ENCODE results near the gene AP3S1. TPM values are rescaled to one million over a fixed set of nuclear protein-coding genes. Genes with fewer than 3 reads are reported as not detected.

Gene AP3S1
- total RNA-seq, 1 experiment from 2014 or later = 60.8 TPM

GRCh38 chr5:115818821-115819220, 22.9 kb upstream of the AP3S1 start:
- Mint-ChIP-seq H3K4me1 (peaks cover 21% of the 10 kb centered on the region), H3K4me3 (no peak overlapping the region), H3K9me3 (peaks cover 5% of the 10 kb centered on the region), H3K27me3 (ENCODE audit: low read depth) (peaks cover 24% of the 10 kb centered on the region), H3K36me3 (no peaks in the 10 kb centered on the region), H3K27ac (no peak overlapping the region)
- CTCF ChIA-PET = interaction anchor here (0.8 kb wide), 1 partner anchor 184 kb away, joined by 3 read pairs; no protein-coding TSS in a partner anchor
- TF ChIP-seq MLX (CRISPR knock-in tag; IDR thresholded peaks at IDR 0.05) (no peak), KAT7 (CRISPR knock-in tag; IDR thresholded peaks at IDR 0.05; ENCODE audit: borderline replicate concordance) (no peak), ZNF263 (CRISPR knock-in tag; IDR thresholded peaks at IDR 0.05; ENCODE audit: low read depth) (no peak), ZNF138 (CRISPR knock-in tag; conservative IDR thresholded peaks at IDR 0.05) (no peak), ZMAT4 (CRISPR knock-in tag; IDR thresholded peaks at IDR 0.05) (no peak), FOXP4 (CRISPR knock-in tag; IDR thresholded peaks at IDR 0.05) (no peak)
- POLR2A ChIA-PET = no interaction called here
- ATAC-seq (no peak), DNase-seq (ENCODE audit: low spot score) (no peak)

GRCh38 chr5:115820846-115821245, 20.9 kb upstream of the AP3S1 start:
- Mint-ChIP-seq H3K9me3 (peaks cover 18% of the 10 kb centered on the region), H3K27me3 (ENCODE audit: low read depth) (peaks cover 4% of the 10 kb centered on the region), H3K36me3 (peaks cover 8% of the 10 kb centered on the region), H3K4me3 (no peak overlapping the region), H3K27ac (no peak overlapping the region), H3K4me1 (peaks cover 4% of the 10 kb centered on the region)
- CTCF ChIA-PET = no interaction called here
- no peak for ATAC-seq
- POLR2A ChIA-PET = no interaction called here
- no peak for DNase-seq (ENCODE audit: low spot score)
- TF ChIP-seq ZNF317 (CRISPR knock-in tag; IDR thresholded peaks at IDR 0.05; ENCODE audit: borderline replicate concordance, low read depth) (no peak), EMX1 (CRISPR knock-in tag; IDR thresholded peaks at IDR 0.05) (no peak), ZNF232 (CRISPR knock-in tag; IDR thresholded peaks at IDR 0.05) (no peak), ZSCAN18 (CRISPR knock-in tag; IDR thresholded peaks at IDR 0.05) (no peak), TP53 (CRISPR knock-in tag; IDR thresholded peaks at IDR 0.05) (no peak), ZNF425 (CRISPR knock-in tag; conservative IDR thresholded peaks at IDR 0.05) (no peak), ZNF219 (CRISPR knock-in tag; IDR thresholded peaks at IDR 0.05; ENCODE audit: borderline replicate concordance) (no peak), USF2 (CRISPR knock-in tag; IDR thresholded peaks at IDR 0.05) (no peak), SMAD3 (CRISPR knock-in tag; IDR thresholded peaks at IDR 0.05; ENCODE audit: borderline replicate concordance) (no peak), ZNF281 (CRISPR knock-in tag; IDR thresholded peaks at IDR 0.05) (no peak), SP1 (CRISPR knock-in tag; conservative IDR thresholded peaks at IDR 0.05) (no peak), MYBL2 (CRISPR knock-in tag; IDR thresholded peaks at IDR 0.05) (no peak), ETV6 (CRISPR knock-in tag; IDR thresholded peaks at IDR 0.05) (no peak), USF1 (CRISPR knock-in tag; IDR thresholded peaks at IDR 0.05) (no peak), FOXP1 (CRISPR knock-in tag; IDR thresholded peaks at IDR 0.05; ENCODE audit: borderline replicate concordance) (no peak), ZBTB43 (CRISPR knock-in tag; IDR thresholded peaks at IDR 0.05) (no peak), ATF1 (CRISPR knock-in tag; IDR thresholded peaks at IDR 0.05) (no peak)

Data from WTC11 (cell line).